RWPE2 (cell line): ENCODE results near the gene CCDC180.

Source experiments
- ATAC-seq: fragments of 200-7000 bp; cut with Tn5 transposase; 3 replicates; pipeline ENCODE4 v1.9.1; 2021; ENCODE audit warnings: low read depth
- DNase-seq: peaks from one replicate; pipeline ENCODE4 v3.0.0-alpha.2; 2020; ENCODE audit warnings: low spot score
- H3K27ac ChIP-seq: fragments of 450-650 bp; 2 replicates; pipeline ENCODE4 v1.5.1; 2017; ENCODE audit warnings: mild to moderate bottlenecking; ENCODE audit not compliant: poor library complexity, severe bottlenecking
- H3K27me3 ChIP-seq: fragments of 250-450 bp; sonication (Bioruptor Pico); 2 replicates; pipeline ENCODE4 v1.5.1; 2021; ENCODE audit warnings: mild to moderate bottlenecking, moderate library complexity; ENCODE audit not compliant: insufficient read depth, poor library complexity, severe bottlenecking
- H3K36me3 ChIP-seq: fragments of 250-450 bp; sonication (Bioruptor Pico); 2 replicates; pipeline ENCODE4 v1.5.1; 2020; ENCODE audit warnings: low read depth, mild to moderate bottlenecking, moderate library complexity
- H3K4me1 ChIP-seq: fragments of 250-450 bp; sonication (Bioruptor Pico); 2 replicates; pipeline ENCODE4 v1.5.1; 2021; ENCODE audit warnings: mild to moderate bottlenecking, moderate library complexity; ENCODE audit not compliant: insufficient read depth, poor library complexity, severe bottlenecking
- H3K4me3 ChIP-seq: fragments of 250-450 bp; sonication (Bioruptor Pico); 2 replicates; pipeline ENCODE4 v1.5.1; 2021; ENCODE audit warnings: mild to moderate bottlenecking, moderate library complexity; ENCODE audit not compliant: severe bottlenecking
- H3K9me3 ChIP-seq: fragments of 250-450 bp; sonication (Bioruptor Pico); 2 replicates; pipeline ENCODE4 v1.5.1; 2021; ENCODE audit warnings: mild to moderate bottlenecking, moderate library complexity; ENCODE audit not compliant: severe bottlenecking
- CTCF ChIP-seq: fragments of 450-650 bp; IDR thresholded peaks from one replicate; pipeline ENCODE4 v1.5.1; 2017; ENCODE audit warnings: mild to moderate bottlenecking, moderate library complexity; ENCODE audit not compliant: poor library complexity, severe bottlenecking

The CCDC180 gene

DNA sequence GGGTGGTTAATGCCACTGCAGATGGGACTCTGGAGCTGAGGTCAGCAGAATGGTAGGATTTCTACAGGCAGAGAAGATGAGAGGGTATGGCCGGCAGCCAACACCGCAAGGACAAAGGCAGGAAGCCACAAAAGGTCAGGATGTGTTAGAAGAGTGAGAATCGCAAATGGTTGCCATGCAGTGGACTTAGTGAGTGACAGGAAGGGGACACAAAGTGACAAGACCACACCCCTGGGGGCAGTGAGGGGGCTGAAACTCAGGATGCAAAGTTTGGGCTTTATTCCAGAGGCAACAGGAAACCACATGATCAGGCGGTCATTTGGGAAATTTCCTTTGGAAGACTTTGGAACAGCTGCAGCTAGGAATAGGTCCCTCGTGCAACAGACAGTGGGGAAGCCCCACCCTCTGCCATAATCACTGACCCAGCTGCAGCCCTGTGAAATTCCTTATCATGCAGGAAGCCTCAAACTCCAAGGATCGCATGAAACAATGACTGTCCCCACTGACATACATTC is 14.2 kb upstream of the CCDC180 start:
- Histone ChIP-seq H3K27ac (no peak overlapping the region), H3K4me1 (no peaks in the 10 kb centered on the region), H3K27me3 (no peaks in the 10 kb centered on the region), H3K36me3 (peaks cover 6% of the 10 kb centered on the region; the same call in 1 of the 2 replicates), H3K9me3 (peaks cover 7% of the 10 kb centered on the region), H3K4me3 (no peak overlapping the region)
- ATAC-seq (no peak), DNase-seq (no peak)
- TF ChIP-seq CTCF: no peak

DNA sequence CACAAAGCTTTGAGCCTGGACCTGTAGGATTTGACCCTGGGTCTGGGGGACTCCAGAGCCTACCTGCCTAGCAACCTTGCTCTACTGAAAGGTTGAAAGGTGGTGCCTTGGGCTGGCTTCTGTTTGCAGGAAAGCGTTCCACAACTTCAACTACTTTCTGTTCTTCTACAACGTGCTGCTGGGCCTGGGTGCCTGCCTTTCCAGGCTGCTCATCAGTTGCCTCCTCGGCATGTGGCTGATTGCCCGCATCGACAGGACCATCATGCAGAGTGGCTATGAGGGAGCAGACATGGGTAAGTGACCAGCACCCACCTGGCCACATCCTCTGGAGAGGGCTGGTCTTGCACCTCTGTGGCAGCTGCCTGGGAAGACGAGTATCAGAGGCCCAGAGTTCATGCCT is 13.6 kb upstream of the CCDC180 start:
- H3K9me3 ChIP-seq: peaks cover 7% of the 10 kb centered on the region
- DNase-seq (no peak), ATAC-seq (no peak)
- no peak overlapping the region for H3K4me3 ChIP-seq
- H3K4me1 ChIP-seq: no peaks in the 10 kb centered on the region
- peaks cover 6% of the 10 kb centered on the region; the same call in 1 of the 2 replicates for H3K36me3 ChIP-seq
- no peaks in the 10 kb centered on the region for H3K27me3 ChIP-seq
- no peak for TF ChIP-seq CTCF
- no peak overlapping the region for H3K27ac ChIP-seq

DNA sequence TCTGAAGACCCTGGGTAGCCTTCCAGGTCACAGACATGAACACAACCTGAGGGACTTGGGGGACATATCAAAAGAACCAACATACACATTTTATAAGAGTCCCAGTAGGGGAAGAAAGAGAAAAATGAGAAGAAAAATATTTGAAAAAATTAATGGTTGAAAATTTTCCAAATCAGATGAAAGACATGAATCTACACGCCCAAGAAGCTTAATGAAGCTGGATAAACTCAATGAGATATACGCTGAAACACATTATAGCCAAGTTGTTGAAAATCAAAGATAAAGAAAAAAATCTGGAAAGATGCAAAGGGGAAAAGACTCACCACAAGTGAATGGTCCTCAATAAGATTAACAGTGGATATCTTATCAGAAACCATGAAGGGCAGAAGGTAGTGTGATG is 9.6 kb upstream of the CCDC180 start:
- no peak for DNase-seq
- TF ChIP-seq CTCF: no peak
- Histone ChIP-seq H3K4me1 (no peaks in the 10 kb centered on the region), H3K36me3 (no peaks in the 10 kb centered on the region), H3K9me3 (peaks cover 7% of the 10 kb centered on the region), H3K4me3 (no peak overlapping the region), H3K27me3 (no peaks in the 10 kb centered on the region), H3K27ac (no peak overlapping the region)
- ATAC-seq: no peak

- Histone ChIP-seq H3K27ac (no peak overlapping the region), H3K4me3 (no peak overlapping the region), H3K27me3 (no peaks in the 10 kb centered on the region), H3K9me3 (peaks cover 9% of the 10 kb centered on the region), H3K4me1 (no peaks in the 10 kb centered on the region), H3K36me3 (no peaks in the 10 kb centered on the region)
- no peak for ATAC-seq
- TF ChIP-seq CTCF: no peak
- no peak for DNase-seq
These were observed 7.5 kb upstream of the CCDC180 start for GRCh38 chr9:97299809-97300414.

- no peak for TF ChIP-seq CTCF
- no peaks in the 10 kb centered on the region for H3K36me3 ChIP-seq
- DNase-seq: no peak
- no peak for ATAC-seq
- no peak overlapping the region for H3K4me3 ChIP-seq
- no peaks in the 10 kb centered on the region for H3K4me1 ChIP-seq
- H3K9me3 ChIP-seq: peaks cover 9% of the 10 kb centered on the region
- H3K27ac ChIP-seq: no peak overlapping the region
- no peaks in the 10 kb centered on the region for H3K27me3 ChIP-seq
These were observed 6.9 kb upstream of the CCDC180 start for GRCh38 chr9:97300586-97300985.
